Fibroblast of skin of right quadriceps (primary cell): ENCODE data around the gene RASGRP1.

ENCODE experiments used
- DNase-seq: peaks from one replicate; pipeline ENCODE4 v3.0.0-alpha.2; 2013

RASGRP1 gene

DNA sequence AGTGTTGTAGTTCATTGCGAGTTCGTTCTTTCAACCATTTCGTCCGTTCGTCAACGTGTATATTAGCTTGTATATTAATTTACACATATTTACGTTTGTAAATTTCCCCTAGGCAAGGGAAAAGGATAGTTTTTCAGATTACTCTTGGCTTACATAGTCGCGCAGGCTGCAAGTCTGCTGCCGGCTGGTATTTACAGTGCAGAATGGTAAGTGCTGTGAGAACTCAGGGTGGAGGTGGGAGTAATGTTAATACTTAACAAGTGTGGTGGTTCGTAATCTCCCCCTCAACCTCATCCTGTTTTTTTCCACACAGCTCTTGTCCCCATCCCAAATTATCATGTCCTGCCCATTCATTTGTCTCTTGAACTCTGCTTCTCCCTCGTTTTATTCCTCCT is 109.9 kb downstream of the RASGRP1 start:
- no peak for DNase-seq

DNA sequence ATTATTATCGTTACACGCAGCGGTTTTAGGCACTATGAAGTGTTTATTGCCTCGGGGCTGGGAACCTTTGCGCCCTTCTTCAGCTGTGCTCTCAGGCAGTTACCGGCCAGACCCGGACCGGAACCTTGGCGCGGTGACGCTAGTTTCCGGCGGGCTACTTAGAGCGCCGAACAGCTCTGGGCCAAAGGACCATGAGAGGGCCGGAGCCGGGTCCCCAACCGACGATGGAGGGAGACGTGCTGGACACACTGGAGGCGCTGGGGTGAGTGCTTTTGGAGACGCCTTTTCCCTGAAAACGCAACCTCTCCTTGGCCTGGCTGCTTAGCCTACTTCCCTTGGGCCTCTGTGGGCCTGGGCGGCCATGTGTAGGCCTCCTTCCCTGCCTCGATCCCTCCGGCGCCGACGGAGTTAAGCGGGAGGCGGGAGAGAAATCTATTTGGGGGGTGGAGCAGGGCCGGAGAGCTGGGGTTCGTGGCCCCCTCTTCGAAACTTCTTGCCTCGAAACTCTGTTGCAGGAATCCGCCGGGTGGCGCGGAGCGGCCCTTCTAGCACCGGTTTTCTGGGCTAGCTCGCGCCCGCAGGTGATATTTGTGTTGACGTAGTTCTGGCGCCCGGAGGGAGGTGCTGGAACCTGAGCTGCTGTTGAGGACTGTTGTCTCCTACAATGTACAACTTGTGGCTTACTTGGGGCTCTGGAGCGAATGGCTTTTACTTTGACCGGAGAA is 110.5 kb downstream of the RASGRP1 start, which contains the start of gene FAM98B:
FAM98B (plus strand) TSS at position 157 of the 725 bp plus-strand sequence; CDS start at position 192, 35 bp downstream.
- peak; percentile 89 for DNase-seq

DNA sequence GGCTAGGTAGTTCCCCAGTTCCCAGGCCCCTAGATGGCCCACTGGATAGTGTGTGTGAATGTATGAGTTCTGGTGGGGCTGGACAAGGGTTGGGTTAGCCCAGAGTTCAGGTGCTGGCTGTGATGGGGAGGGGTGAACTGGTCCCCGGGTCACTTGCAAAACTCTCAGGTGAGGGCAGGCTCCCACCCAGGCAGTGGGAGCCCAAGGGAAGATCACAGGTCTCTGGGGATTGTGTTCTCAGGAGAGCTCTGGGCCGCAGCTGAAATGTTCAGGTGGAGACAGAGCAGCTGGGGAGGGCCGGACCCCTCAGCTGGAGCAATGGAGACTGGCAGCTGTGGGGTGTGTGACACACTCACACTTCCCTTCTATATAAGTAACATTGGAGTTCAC is 123.5 kb downstream of the RASGRP1 start:
- DNase-seq, result no peak

DNA sequence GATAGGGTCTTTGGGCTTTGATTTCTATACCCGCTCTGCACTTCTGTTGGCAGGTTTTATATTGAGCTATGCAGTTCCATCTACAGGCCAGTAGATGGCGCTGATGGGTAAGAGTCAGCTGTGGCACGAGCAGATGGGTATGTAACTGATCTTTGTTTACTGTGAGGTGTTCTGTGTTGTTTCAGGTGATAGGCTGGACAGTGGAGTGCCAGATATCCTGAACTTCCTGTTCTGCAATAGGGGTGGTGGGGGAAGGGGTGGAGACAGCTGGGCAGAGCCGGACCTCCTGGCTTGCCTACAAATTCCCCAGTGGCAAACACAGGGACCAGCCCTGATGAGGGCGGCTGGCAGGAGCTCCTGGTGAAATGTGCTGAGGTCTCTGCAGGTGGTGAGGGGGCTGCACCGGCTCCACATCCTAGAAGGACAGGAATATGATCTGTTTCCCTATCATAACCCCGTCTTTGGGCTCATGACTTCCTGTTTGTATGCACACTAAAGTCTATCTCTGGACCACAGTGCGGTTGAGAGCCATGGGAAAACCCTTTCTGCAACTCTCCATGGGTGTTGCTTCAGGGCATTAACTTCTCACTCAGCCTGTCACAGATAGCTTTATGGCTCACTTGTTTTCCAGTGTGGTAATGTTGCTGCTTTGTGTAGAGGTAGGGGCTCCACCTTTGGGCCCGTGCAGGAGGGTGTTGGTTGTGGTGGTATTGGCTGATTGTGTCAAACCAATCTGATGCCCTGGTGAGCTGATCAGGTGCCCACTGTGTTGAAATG is 124.1 kb downstream of the RASGRP1 start:
- peak; percentile 46 for DNase-seq
